ENCODE measurements around the gene REEP1. TPM values are rescaled to one million over a fixed set of nuclear protein-coding genes. Genes with fewer than 3 reads are reported as not detected.
A peak's percentile ranks its signal among the peaks of the same experiment; 100 is the strongest.

Gene REEP1
- total RNA-seq, 4 donors from 2014 or later, result 0.34 to 5.2 (median 2.4) TPM

DNA sequence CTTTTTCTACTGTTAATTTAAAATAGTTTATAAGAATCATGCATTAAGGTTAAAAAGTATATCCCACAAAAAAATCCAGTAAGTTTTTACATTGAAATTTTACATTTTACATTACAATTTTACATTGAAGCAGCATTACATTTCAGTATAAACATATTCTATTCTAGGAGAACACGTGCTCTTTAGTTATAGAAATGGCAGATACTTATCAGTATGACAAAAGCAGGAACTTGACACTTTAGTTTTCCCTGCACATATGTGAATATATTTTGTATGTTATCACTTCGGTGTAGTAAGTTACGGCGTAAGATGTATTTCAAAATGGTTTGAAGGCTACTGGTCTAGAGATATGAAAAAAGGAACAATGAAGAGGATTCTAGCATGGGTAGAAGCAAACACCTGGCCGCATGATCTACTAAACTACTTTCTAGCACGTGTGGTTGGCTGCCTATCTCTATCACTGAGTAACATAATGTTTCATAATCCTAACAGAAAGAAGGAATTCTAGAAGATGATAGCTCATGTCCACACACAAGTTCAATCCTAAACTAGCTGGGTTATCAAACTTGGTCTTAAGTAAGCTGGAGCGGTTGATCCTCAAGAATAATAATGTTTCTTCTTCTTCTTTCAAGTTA lies 147.5 kb downstream of the REEP1 start:
- Histone ChIP-seq H3K27ac (no peak overlapping the region), H3K36me3 (no peaks in the 10 kb centered on the region), H3K9me3 (no peaks in the 10 kb centered on the region), H3K4me1 (peaks cover 44% of the 10 kb centered on the region), H3K27me3 (no peaks in the 10 kb centered on the region), H3K4me3 (no peak overlapping the region)
- TF ChIP-seq POLR2A (IDR thresholded peaks at IDR 0.05), result no peak
- TF ChIP-seq, protein P1, sequence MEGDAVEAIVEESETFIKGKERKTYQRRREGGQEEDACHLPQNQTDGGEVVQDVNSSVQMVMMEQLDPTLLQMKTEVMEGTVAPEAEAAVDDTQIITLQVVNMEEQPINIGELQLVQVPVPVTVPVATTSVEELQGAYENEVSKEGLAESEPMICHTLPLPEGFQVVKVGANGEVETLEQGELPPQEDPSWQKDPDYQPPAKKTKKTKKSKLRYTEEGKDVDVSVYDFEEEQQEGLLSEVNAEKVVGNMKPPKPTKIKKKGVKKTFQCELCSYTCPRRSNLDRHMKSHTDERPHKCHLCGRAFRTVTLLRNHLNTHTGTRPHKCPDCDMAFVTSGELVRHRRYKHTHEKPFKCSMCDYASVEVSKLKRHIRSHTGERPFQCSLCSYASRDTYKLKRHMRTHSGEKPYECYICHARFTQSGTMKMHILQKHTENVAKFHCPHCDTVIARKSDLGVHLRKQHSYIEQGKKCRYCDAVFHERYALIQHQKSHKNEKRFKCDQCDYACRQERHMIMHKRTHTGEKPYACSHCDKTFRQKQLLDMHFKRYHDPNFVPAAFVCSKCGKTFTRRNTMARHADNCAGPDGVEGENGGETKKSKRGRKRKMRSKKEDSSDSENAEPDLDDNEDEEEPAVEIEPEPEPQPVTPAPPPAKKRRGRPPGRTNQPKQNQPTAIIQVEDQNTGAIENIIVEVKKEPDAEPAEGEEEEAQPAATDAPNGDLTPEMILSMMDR (IDR thresholded peaks at IDR 0.05), result no peak
- no peak for TF ChIP-seq EP300 (IDR thresholded peaks at IDR 0.05)
- no peak for TF ChIP-seq POLR2AphosphoS5 (IDR thresholded peaks at IDR 0.05)
- 81% methylated on average over 7 of the region's 7 CpGs for WGBS
- no peak for DNase-seq (ENCODE audit: low spot score in 2 of 2)

DNA sequence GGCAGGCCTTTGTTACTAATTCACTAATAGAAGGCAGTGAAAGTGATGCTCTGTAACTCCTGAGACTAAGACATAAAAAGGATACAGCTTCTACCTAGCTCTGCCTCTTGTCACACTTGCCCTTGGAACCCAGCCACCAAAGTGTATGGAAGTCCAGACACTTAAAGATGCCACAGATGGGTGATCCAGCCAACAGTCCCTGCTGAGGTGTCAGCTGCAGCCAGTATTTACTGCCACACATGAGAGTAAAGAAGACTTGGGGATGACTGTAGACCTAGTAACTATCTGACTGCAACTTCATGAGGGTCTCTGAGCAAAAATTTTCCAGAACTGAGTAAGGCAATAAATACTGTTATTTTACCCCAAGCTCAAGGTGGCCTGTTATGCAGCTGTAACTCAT lies 151.0 kb downstream of the REEP1 start:
- H3K36me3 ChIP-seq, result no peaks in the 10 kb centered on the region
- no peaks in the 10 kb centered on the region for H3K9me3 ChIP-seq
- peaks cover 26% of the 10 kb centered on the region for H3K4me1 ChIP-seq
- no peak overlapping the region for H3K27ac ChIP-seq
- TF ChIP-seq POLR2AphosphoS5 (IDR thresholded peaks at IDR 0.05), result no peak
- no peak for TF ChIP-seq POLR2A (IDR thresholded peaks at IDR 0.05)
- TF ChIP-seq, protein P1 (IDR thresholded peaks at IDR 0.05), result no peak
- TF ChIP-seq EP300 (IDR thresholded peaks at IDR 0.05), result no peak
- no peak for DNase-seq (ENCODE audit: low spot score in 2 of 2)
- H3K4me3 ChIP-seq, result no peak overlapping the region
- no peaks in the 10 kb centered on the region for H3K27me3 ChIP-seq

DNA sequence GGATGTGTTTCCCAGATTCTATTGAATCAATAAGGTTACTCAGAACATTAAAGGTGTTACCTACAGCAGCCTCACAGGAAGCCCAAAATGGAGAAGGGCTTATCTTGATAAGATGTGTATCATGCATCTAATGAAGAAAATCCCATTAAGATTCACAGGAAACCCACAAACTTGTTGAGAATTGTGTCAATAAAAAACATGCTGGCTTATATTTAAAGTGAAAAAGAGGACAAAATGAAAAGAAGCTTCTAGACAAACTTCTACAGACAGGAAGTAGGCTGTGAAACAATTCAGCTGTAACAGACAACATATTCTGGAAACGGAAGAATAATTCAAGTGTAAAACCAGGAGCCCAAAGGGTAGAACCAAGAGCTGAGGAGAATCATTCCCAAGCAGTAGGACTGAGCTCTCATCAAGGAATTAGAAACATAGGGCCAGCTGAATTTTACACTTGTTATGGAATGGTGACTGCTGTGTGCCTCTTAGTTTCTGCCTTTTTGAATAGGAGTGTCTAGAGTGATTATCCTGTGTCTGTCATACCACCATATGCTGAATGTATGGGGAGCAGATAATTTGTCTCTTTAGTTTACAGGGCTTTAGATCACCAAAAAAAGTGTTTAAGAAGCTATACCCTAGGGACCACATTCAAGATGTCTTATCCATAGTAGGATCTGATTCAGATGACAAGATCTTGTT lies 151.8 kb downstream of the REEP1 start:
- TF ChIP-seq POLR2A (IDR thresholded peaks at IDR 0.05), result no peak
- no peak for TF ChIP-seq EP300 (IDR thresholded peaks at IDR 0.05)
- TF ChIP-seq, protein P1 (IDR thresholded peaks at IDR 0.05), result no peak
- TF ChIP-seq POLR2AphosphoS5 (IDR thresholded peaks at IDR 0.05), result no peak
- Histone ChIP-seq H3K27ac (peak overlapping the region; percentile 3), H3K4me3 (no peak overlapping the region), H3K36me3 (no peaks in the 10 kb centered on the region), H3K27me3 (no peaks in the 10 kb centered on the region), H3K4me1 (peaks cover 23% of the 10 kb centered on the region), H3K9me3 (no peaks in the 10 kb centered on the region)
- DNase-seq (ENCODE audit: low spot score in 2 of 2), result no peak
- WGBS, result 38% methylated on average over 1 of the region's 1 CpG

DNA sequence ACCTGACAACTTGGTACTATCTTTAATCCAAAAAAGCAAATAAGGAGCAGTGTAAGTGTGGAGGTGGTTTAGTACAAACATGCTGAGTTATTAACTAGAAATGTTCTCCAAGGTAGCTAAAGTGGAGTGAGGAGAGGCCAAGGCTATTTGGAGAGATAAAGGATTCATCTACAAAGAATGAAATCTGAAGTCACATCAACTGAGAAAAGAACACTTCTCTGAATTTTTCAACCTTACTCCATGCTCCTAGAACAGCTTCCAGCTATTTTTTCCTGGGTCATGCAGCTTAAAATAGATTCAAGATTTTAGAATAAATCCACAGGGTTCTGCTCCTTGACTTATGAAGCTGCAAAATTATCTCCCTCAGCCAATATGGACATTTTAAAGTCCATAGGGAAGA lies 160.8 kb downstream of the REEP1 start:
- H3K4me3 ChIP-seq, result no peak overlapping the region
- TF ChIP-seq POLR2AphosphoS5 (IDR thresholded peaks at IDR 0.05), result no peak
- TF ChIP-seq, protein P1 (IDR thresholded peaks at IDR 0.05), result no peak
- TF ChIP-seq POLR2A (IDR thresholded peaks at IDR 0.05), result no peak
- no peak for TF ChIP-seq EP300 (IDR thresholded peaks at IDR 0.05)
- H3K36me3 ChIP-seq, result peaks cover 51% of the 10 kb centered on the region
- no peak for DNase-seq (ENCODE audit: low spot score in 2 of 2)
- H3K27ac ChIP-seq, result no peak overlapping the region
- H3K4me1 ChIP-seq, result no peaks in the 10 kb centered on the region
- H3K9me3 ChIP-seq, result no peaks in the 10 kb centered on the region
- H3K27me3 ChIP-seq, result no peaks in the 10 kb centered on the region

DNA sequence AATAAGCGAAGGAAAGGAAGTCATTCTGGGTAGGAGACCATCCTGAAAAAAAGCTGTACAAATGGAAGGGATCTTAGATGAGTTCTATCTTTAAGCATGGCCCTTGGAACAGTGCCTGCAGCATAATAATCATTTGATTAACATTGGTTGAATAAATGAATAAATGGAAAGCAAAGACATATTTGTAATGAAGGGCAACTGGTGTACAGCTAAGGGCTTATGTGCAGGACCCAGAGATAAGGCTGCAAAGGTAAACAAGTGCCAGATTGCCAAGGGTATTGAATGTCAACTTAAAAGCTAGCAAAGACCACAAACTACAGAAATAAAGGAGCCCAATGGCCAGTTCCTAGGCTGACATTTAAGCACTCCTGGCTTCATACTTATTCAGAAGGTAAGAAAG lies 161.6 kb downstream of the REEP1 start:
- H3K36me3 ChIP-seq, result peaks cover 57% of the 10 kb centered on the region
- H3K27ac ChIP-seq, result no peak overlapping the region
- no peak for DNase-seq (ENCODE audit: low spot score in 2 of 2)
- TF ChIP-seq POLR2A (IDR thresholded peaks at IDR 0.05), result no peak
- TF ChIP-seq, protein P1 (IDR thresholded peaks at IDR 0.05), result no peak
- no peak for TF ChIP-seq POLR2AphosphoS5 (IDR thresholded peaks at IDR 0.05)
- no peak for TF ChIP-seq EP300 (IDR thresholded peaks at IDR 0.05)
- no peaks in the 10 kb centered on the region for H3K9me3 ChIP-seq
- no peaks in the 10 kb centered on the region for H3K4me1 ChIP-seq
- no peak overlapping the region for H3K4me3 ChIP-seq
- no peaks in the 10 kb centered on the region for H3K27me3 ChIP-seq
- WGBS, result 97% methylated on average over 1 of the region's 1 CpG

Data from suprapubic skin (tissue), 4 donors.